ENCODE data around the gene MINK1.

The MINK1 gene

DNA sequence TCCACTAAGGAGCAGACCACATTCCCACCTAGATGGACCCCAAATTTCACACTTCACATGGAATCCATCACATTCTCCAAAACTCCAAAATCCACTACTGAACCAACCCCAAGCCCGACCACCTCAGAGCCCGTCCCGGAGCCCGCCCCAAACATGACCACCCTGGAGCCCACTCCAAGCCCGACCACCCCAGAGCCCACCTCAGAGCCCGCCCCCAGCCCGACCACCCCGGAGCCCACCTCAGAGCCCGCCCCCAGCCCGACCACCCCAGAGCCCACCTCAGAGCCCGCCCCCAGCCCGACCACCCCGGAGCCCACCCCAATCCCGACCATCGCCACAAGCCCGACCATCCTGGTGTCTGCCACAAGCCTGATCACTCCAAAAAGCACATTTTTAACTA is 100.5 kb downstream of the MINK1 start:
- no peak for DNase-seq (ENCODE audit: low read depth)

DNA sequence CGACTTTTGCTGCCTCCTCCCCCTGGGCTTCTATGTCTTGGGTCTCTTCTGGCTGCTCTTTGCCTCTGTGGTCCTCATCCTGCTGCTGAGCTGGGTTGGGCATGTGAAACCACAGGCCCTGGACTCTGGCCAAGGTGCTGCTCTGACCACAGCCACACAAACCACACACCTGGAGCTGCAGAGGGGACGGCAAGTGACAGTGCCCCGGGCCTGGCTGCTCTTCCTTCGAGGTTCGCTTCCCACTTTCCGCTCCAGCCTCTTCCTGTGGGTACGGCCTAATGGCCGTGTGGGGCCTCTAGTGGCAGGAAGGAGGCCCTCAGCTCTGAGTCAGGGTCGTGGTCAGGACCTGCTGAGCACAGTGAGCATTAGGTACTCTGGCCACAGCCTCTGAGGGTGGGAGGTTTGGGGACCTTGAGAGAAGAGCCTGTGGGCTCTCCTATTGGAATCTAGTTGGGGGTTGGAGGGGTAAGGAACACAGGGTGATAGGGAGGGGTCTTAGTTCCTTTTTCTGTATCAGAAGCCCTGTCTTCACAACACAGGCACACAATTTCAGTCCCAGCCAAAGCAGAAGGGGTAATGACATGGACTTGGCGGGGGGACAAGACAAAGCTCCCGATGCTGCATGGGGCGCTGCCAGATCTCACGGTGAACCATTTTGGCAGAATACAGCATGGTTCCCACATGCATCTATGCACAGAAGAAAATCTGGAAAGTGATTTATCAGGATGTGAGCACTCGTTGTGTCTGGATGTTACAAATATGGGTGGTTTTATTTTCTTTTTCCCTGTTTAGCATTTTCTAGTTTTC is 101.2 kb downstream of the MINK1 start:
- no peak for DNase-seq (ENCODE audit: low read depth)

DNA sequence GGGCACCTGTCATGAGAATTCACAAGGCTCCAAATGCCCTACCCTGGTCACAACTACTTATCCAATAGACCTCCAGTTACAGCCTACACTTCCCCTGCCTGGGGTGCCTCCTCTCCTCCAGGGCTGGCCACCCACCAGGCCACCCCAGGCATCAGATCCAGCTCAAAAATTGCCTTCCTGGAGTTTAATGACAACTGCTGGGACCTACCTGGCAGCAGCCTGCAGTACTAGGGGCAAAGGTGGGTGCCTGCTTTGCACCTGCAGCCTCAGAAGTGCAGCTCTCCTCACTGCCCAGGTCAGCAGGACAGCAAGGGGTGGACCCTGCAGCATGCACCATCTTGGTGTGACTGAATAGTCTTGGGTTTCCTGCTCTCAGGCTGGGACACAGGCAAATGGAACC is 102.5 kb downstream of the MINK1 start:
- DNase-seq (ENCODE audit: low read depth): no peak

DNA sequence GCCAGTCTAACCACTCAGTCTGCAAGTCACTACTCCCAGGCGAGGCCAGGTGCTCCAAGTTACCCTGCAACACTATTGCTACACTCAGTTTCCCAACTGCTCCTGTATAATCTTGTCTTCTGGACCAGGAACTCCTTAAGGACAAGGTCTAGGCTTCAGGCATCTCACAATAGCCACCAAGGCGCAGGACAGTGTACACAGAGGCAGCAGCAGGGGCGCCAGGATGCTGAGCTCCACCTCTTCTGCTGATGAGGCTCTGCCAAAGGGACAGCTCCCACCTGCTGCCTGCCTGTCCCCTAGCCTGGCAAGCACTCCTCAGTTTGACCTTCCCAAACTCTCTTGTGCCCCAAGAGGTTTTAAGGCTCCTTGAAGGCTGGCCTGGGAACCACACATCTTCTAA is 103.3 kb downstream of the MINK1 start:
- DNase-seq (ENCODE audit: low read depth): no peak

DNA sequence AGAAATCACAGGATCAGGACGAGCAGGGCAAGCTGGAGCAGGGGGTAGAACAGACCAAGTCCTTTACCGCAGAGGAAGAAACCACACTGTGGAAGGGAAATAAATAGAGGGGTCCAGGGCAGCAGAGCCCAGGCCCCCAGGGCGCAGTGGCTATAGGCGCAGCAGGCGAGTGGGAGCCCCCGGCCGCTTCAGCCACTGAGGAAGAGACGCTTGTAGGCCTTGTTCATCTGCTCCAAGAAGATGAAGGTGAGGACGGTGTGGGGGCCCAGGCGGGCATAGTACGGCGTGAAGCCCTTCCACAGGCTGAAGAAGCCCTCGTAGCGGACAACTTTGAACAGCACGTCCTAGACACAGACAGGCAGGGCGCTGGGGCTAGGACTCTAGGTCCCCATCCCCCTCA is 104.4 kb downstream of the MINK1 start:
- no peak for DNase-seq (ENCODE audit: low read depth)

DNA sequence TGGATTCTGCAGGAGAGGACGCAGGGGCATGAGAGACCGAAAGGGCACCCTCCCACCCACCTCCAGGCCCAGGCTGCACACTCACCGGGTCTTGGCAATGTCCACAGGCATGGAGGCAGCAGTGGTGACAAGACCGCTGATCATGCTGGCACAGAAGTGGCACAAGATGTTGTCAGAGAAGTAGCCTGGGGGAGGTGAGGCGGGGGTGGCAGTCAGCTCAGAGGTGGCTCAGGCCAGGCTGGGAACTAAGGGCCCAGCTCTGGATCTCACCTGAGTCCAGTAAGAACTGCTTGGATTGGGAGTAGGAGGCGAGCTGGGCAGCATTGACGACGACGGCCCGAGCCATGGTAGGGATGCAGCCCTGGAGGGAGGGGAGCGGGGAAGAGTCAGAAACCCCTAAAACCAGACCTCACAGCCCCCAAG is 104.9 kb downstream of the MINK1 start:
- no peak for DNase-seq (ENCODE audit: low read depth)

DNA sequence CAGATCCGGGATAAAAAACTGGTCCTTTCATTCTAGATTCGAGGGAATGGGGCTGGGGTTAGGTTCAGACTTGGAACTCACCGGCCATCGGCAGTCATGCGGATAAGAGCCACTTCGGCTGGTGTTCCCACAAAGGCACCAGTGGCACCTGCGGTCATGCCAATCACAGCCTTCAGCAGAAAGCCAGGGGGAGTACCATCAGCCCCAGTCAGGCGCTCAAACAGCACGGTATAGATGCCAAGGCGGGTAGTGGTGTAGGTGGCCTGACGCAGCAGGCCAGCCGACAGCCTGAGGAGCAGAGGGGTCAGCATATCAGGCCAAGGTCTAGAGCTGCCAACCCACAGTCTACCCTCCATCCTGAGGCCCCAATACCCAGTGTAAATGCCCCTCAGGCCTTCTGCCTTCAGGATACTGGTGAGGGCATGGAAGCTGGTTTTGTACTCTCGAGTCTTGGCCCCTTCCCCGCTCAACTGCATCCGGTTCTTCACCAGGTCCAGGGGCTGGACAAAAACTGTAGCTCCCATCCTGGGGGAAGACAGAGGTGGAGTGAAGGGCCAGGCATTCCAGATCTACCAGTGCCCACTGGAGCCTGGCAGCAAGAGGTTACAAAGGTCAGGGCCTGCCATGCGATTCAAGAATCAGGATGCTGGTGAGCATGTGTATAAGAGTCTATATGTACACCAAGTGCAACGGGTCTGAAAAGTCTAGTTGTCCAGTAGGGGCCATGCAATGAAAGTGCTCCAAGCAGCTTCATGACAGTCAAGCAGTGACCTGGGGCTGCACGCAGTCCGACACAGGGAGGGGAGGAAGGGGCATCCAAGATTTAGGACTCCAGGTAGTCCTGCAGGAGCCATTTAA is 105.8 kb downstream of the MINK1 start:
- no peak for DNase-seq (ENCODE audit: low read depth)

DNA sequence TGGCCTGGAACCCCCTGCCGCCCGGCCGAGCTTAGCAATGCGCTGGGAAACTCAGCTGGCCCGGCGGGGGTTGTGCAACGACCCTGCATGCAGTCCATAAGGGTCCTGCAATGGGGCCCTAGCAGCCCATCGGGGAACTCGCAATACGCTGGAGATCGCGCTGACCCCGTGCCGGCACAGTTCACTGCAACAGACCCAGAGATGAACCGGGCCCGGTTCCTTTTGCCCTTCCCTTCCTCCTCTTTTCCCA is 106.3 kb downstream of the MINK1 start:
- no peak for DNase-seq (ENCODE audit: low read depth)

DNA sequence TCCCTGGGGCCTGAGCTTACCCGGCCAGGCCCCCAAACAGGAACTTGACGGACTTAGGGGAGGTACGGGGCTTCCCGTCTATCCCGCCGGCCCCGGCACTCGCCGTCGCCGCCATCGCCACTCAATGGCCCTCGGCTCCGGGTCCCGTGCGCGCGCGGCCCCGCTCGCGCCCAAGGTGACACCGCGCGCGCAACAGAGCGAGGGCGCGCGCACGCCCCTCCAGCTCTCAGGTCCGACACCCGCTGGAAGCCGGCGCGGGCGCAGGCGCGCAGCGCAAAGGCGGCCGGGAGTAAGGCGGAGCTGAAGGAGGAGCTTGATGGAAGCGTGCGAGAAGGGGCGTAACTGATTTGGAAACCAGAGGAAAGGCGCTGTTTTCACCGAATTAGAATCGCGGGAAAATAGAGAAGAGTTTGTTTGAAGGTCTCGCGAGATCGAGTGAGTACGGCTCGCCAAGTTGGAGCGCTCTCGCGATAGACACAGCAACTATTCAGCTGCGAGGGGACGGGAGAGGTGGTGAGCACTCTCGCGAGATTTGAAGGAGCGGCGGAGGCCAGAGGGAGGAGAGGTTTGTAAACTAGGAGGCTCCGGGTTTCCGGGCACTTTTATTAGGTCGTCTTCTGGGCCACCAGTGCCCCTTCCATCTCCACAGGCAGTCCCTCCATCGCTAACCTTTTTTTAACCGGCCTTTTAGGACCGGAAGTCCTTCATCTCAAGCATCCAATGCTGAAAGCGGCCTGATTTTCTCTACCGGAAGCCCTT is 106.8 kb downstream of the MINK1 start, which contains the start of the genes RNF167 and SLC25A11:
RNF167 (plus strand) TSS at position 473 of the 759 bp plus-strand sequence. CDS start 642 bp downstream, outside the sequence.
SLC25A11 (minus strand) TSS at position 251 of the 759 bp plus-strand sequence; CDS start at position 115, 136 bp downstream.
- peak; percentile 99 for DNase-seq (ENCODE audit: low read depth)

DNA sequence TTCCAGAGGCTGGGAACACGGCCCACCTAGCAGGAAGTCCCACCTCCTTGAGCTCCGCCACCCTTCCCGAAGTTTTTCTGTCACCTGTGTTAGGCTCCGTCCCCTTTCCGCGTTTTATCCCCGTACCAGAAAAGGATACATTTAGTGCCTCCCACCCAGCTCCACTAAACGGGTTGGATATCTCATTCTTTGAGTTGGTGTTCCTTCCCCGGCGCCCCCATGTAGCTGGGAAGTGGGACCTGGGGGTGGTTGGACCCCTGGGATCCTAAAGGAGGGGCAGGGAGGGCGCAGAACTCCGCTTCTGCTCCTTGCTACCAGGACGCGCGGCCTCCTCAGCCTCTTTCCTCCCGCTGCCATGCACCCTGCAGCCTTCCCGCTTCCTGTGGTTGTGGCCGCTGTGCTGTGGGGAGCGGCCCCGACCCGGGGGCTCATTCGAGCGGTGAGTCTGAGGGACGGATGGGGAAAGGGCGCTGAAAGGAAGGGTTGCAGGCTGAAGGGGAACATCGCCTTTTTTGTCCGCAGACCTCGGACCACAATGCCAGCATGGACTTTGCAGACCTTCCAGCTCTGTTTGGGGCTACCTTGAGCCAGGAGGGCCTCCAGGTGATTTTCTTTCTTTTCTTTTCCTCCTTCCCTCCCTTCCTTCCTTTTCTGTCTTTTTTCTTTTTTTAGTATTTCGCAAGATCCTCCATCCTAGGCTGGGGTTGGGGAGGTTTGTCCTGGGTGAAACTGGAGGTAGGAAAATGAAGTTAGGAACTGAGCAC is 107.6 kb downstream of the MINK1 start:
- no peak for DNase-seq (ENCODE audit: low read depth)

DNA sequence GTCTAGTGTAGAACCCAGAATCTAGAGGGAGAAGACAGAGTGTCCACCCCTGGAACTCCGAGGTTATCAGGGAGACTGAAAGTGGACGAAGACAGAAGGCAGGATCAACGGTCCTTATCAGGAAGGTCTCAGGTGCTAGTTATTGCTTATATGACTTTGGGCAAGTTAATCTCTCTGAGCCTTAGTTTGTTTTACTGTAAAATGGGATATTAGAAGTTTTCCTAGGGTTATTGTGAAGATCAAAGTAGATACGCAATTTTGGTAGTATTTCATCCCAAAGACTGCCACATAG is 108.1 kb downstream of the MINK1 start:
- no peak for DNase-seq (ENCODE audit: low read depth)

DNA sequence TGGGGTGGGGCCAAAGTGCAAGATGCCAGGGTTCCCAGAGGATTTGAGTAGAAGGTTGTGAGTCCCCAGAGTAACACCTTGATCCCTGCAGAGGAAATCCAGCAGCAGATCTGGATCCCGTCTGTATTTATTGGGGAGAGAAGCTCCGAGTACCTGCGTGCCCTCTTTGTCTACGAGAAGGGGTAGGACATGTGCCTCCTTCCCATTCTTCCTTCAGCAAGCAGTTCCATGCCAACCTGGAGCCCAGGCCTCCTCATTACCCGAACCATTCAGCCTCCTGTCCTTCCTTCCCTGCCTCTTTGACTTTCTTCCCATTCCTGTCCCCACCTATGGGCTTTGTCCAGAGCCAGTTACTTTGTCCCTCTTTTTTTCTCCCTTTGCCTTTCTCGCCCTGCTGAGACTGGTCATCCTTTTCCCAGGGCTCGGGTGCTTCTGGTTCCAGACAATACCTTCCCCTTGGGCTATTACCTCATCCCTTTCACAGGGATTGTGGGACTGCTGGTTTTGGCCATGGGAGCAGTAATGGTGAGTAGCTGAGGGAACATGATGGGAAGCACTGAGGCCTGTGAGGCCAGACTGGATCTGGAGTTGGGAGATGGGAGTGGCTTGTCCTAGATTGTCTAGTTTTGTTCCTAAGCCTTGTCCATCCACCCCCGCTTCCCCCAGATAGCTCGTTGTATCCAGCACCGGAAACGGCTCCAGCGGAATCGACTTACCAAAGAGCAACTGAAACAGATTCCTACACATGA is 109.8 kb downstream of the MINK1 start:
- no peak for DNase-seq (ENCODE audit: low read depth)

DNA sequence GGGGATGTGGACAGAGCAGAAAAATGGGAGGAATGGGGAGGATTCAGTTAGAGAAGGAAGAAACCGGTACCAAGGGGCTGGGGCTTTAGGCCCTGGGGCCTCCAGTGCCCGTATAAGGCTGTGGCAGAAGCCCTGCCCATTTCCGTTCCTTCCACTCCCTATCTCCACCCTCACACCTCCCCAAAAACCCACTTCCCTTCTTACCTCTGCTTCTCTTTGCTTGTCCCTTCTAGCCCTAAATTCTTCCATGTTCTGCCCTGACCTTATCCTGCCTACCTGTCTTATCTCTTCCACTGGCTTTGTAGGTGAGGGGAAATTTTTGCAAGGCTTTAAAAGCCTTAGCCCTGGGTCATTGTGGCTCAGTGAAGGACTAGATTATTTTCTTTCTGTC is 111.0 kb downstream of the MINK1 start:
- DNase-seq (ENCODE audit: low read depth): no peak

DNA sequence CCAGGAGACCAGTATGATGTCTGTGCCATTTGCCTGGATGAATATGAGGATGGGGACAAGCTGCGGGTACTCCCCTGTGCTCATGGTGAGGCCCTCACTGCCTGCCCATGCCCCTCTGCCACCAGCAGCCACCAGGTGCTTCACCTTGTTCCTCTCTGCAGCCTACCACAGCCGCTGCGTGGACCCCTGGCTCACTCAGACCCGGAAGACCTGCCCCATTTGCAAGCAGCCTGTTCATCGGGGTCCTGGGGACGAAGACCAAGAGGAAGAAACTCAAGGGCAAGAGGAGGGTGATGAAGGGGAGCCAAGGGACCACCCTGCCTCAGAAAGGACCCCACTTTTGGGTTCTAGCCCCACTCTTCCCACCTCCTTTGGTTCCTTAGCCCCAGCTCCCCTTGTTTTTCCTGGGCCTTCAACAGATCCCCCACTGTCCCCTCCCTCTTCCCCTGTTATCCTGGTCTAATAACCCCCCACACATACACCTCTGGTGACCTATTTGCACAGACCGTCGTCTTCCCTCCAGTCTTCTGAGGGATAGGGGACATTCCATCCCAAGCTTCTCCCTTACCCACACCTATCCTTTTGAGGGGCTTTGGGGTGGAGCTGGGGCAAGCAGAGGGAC is 111.5 kb downstream of the MINK1 start:
- no peak for DNase-seq (ENCODE audit: low read depth)

DNA sequence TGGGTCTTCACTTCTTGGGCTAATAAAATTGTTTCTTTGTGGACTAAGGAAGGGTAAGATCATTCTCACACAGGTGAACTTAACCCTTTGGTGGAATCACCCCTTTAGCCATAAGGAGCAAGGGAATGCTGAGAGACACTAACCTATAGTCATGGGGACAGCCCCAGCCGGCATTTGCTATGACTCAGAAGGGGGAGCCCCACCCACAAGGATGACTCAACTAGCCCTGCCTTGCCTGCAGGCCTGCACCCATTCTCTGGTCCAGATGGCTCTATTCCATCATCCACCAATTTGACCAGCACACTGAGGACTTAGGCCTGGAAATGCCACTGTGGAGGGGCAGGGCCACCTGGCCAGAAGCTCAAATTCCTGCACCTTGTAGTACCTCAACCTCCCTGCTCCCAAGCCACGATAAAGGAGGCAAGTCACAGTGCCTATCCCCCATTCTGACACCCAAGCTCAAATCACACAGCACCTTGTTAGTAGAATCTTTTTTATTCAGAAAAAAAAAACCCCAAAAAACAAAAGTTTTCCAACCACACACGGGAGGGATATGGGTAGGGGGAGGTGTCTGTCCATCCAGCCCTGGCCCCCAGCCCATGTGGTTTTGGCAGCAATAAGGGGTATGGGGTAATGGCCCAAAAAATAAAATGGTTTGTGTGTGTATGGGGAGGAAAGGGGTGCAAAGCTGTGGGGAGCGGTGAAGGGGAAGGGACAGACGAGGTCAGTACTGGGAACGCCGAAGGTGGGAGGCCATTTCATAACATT is 112.2 kb downstream of the MINK1 start:
- DNase-seq (ENCODE audit: low read depth): peak; percentile 86

DNA sequence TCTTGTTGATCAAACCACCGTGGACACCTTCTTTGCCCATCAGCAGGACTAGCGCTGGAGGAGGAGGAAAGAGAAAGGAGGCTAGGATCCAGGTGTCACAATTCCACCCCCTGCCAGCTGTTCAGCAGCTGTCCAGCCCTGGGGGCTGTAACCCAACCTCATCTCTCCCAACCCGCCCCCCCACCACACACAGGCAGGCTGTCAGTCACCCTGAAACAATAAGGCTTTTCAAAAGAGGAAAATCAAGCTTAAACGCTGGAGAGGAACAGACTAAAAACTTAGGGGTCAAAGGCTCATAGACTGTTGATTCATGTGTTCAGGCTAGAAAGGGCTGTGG is 112.8 kb downstream of the MINK1 start:
- no peak for DNase-seq (ENCODE audit: low read depth)

DNA sequence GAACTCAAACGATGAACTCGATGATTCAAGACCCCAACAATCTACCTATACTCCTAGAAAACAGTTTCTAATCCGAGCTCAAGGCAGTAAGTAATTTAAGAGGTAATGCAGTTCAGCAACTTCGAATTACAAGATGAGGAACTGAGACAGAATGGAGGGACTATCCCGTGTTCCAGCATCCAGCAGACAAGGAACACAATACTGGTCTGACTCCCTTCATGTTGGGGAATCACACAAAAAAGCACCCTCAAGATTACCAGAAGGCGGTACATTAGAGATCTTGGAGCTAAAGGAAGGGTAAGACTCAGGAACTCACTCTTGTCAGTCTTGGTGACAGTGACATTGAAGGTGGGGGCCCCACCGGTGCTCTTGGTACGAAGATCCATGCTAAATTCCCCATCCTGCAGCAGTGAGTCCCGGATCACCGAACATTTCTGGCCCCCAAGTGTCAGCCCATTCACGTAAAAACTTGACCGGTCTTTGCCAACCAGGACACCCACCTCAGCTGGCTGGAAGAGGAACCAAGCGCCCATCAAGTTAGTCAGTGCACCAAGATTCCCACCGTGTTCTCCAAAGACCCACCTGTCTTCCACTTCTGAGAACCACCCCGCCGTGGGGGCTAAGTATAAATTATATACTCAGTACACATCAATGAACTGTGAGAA is 113.3 kb downstream of the MINK1 start:
- DNase-seq (ENCODE audit: low read depth): no peak

DNA sequence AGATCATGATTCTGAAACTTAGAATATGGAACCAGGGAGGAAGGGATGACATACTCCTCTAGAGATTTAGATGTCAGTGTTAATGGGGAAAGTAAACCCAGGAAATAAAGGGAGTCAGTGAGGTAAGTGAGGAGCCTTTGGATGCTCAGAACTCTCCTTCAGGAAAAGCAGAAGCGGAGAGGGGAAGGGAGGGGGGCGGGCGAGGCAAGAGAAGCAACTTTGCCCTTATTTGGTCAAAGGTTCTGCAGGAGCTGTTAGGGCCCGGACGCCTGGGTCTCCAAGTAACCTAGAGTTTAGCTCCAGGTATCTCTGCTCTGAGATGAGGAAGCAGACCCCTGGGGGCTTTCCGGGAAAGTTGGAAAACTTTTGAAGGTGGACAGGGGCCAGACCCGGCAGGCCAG is 113.9 kb downstream of the MINK1 start:
- DNase-seq (ENCODE audit: low read depth): no peak

Data from fibroblast of gingiva (primary cell).